GM08714 (cell line): ENCODE measurements around the gene ACOT9.
"Not testable (repeated sequence)": the region's sequence is repeated elsewhere in the genome, so short reads cannot be mapped to it uniquely, and the experiment has no call there.

Experiments
- H3K4me3 ChIP-seq: fragments of 200-500 bp; sonication (Bioruptor generic); 2 replicates; pipeline ENCODE4 v1.5.1; 2014; ENCODE audit warnings: mild to moderate bottlenecking, low read length, inconsistent platforms
- ZNF274 ChIP-seq: IDR thresholded peaks from 2 replicates; pipeline ENCODE4 v1.6.1; 2012; ENCODE audit warnings: mild to moderate bottlenecking, low read depth, low read length

Gene ACOT9

DNA sequence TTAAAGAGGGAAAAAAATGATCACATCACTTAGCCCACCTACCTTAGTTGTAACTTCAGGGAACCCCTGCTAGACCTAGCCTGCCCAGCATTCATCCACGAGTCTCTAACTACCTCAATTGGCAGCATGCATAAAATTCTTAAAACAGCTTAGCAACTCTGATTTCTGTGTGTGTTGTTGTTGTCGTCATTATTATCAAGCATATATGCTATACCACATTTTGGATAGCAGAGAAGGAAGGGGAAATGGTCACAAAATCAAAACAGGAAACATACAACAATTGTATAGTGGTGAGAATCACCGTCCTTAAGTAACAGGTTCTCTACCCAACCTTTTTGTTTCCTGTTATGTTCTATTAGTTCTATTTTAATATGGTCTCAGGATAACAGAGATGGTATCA is 2.7 kb upstream of the ACOT9 start:
- no peak for TF ChIP-seq ZNF274

DNA sequence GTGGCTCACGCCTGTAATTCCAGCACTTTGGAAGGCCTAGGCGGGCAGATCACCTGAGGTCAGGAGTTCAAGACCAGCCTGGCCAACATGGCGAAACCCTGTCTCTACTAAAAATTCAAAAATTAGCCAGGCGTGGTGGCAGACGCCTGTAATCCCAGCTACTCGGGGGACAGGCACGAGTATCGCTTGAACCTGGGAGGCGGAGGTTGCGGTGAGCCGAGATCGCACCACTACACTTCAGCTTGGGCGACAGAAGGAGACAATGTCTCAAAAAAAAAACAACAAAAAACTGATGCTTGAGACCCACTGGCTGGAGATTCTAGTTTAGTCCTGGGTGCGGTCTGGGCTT is 521 bp upstream of the ACOT9 start:
- H3K4me3 ChIP-seq: peak overlapping the region; percentile 81; the same call in 1 of the 2 replicates

More for the DNA sequence above, 2.7 kb upstream of the ACOT9 start:
- no peak overlapping the region for H3K4me3 ChIP-seq

DNA sequence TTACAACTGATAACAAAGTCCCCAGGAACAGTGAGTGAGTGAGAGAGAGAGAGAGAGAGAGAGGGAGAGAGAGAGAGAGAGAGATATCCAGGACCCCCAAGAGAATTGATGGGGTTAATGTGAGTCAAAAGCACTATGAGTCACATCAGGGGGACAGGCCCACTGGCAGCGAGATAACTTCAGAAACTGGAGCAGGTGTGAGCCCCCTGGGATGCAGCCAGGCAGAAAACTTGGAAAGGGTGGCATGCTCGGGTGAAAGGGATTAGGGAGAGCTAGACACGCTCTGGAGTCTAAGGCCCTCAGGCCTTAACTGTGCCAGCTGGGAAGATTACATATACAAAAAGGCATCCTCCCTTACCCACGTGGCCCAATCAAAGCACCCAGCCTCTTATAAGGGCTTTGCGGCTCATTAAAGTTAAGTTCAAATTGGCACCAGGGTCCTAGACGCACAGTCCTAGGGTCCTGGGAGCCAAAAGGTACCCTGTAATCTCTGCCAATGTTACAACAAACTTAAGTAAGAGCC is 841 bp downstream of the ACOT9 start:
- TF ChIP-seq ZNF274: no peak
- peak overlapping the region; percentile 81 for H3K4me3 ChIP-seq

DNA sequence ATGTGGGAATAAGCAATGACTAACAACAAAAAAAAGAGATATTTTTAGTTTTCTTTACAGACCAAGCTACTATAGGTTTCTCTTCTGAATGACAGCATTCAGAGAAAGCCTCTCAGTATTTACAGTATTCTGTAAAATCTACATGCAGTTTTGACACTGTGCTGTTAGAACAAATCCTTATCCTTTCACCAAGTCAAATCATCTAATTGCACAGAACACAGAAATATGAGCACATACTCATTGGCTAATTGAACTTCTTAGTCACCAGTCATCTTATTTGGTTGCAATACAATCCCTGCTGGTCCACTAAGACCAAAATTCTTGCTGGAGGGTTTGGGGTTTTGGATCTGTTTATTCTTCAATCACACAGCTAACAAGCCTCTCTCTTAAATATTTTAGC is 5.7 kb downstream of the ACOT9 start:
- no peak for TF ChIP-seq ZNF274
- H3K4me3 ChIP-seq: no peak overlapping the region

DNA sequence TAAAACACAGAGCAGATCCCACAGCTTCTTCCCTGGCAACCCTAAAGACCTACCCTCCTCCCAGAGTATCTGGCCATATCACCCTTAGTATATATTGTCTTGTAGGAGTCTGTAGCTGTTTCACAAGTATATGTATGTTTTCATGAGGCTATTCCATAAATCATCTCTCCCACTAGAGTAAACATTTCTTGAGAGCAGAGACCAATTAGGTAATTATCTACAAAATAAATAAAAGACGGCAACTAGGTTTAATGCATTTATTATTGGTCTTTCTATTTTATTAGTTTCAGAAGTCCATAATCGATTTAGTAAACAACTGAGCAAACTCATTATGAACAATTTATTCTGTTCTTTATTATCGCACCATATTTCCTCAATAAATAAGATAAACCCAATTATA is 7.0 kb downstream of the ACOT9 start:
- no peak overlapping the region for H3K4me3 ChIP-seq
- no peak for TF ChIP-seq ZNF274

DNA sequence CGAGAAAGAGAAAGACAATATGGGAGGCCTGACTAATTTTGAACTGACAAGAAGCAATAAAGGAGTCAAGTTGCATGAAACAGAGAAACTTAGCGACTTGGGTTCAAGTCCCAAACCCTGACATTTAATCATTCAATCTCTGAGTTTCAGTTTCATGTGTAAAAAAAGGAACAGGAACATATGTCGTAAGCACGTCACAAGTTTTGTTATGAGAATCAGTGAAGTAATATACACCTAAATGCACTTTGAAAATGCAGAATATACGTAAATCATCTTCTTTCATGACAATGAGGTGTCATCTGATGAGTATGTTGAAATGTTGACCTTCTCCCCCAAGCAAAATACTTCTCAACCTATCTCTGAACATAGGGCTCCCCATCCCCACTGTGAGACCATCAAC is 10.4 kb downstream of the ACOT9 start:
- H3K4me3 ChIP-seq: no peak overlapping the region
- TF ChIP-seq ZNF274: no peak

GRCh38 chrX:23731951-23732350 is 11.1 kb downstream of the ACOT9 start:
- no peak for TF ChIP-seq ZNF274
- H3K4me3 ChIP-seq: no peak overlapping the region

DNA sequence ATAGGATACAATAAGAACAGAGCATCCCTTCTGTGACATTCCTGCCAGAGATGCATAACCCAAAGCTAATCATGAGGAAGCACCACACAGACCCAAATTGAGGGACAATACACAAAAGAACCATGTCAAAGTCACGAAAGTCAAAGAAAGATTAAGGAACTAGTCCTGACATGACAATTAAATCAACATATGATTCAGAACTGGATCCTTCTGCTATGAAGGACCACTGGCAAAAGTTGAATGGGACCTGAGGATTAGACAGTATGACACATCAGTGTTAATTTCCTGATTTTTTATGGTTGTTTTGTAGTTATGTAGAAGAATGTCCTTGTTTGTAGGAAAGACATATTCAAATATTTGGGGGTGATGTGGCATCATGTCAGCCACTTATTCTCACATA is 13.9 kb downstream of the ACOT9 start:
- TF ChIP-seq ZNF274: no peak
- H3K4me3 ChIP-seq: no peak overlapping the region

DNA sequence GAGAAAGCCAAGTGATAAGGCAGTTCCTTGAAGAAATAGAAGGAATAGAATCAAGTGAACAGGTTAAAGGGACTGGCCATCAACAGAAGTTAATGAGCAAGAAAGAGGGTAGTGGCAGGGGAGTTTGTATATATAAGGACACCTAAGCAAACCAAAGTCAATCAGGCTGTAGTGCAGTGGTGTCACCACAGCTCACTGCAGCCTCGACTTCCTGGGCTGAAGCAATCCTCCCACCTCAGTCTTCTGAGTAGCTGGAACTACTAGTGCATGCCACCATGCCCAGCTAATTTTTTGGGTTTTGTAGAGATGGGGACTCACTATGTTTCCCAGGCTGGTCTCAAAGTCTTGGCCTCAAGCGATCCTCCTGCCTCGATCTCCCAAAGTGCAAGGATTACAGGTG is 15.9 kb downstream of the ACOT9 start:
- no peak for TF ChIP-seq ZNF274
- no peak overlapping the region for H3K4me3 ChIP-seq

- H3K4me3 ChIP-seq: no peak overlapping the region
- no peak for TF ChIP-seq ZNF274
Measured at GRCh38 chrX:23726191-23726590, 16.9 kb downstream of the ACOT9 start.

- H3K4me3 ChIP-seq: no peak overlapping the region
- no peak for TF ChIP-seq ZNF274
Measured at GRCh38 chrX:23720117-23720677, 22.9 kb downstream of the ACOT9 start.

DNA sequence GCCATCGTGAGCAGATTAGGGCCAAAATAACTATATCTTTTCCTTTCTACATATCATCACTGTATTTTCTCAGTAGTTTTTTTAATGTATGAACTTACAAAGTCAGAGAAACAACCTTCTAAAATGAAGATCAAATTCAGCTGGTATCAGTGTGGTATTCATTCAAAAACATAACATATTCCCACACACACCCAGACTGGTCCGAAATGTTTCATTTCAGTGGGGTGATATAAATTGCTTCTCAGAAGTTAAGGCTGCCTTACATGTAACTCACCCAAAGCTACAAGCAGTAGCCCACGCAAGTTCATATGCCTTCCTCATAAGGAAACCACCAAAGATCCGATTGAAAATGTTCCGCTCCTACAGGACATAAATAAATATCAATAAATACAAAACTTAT is 37.8 kb downstream of the ACOT9 start:
- no peak for TF ChIP-seq ZNF274
- no peak overlapping the region for H3K4me3 ChIP-seq

- no peak overlapping the region for H3K4me3 ChIP-seq
- TF ChIP-seq ZNF274: no peak
Measured at GRCh38 chrX:23704673-23705206, 38.3 kb downstream of the ACOT9 start.

DNA sequence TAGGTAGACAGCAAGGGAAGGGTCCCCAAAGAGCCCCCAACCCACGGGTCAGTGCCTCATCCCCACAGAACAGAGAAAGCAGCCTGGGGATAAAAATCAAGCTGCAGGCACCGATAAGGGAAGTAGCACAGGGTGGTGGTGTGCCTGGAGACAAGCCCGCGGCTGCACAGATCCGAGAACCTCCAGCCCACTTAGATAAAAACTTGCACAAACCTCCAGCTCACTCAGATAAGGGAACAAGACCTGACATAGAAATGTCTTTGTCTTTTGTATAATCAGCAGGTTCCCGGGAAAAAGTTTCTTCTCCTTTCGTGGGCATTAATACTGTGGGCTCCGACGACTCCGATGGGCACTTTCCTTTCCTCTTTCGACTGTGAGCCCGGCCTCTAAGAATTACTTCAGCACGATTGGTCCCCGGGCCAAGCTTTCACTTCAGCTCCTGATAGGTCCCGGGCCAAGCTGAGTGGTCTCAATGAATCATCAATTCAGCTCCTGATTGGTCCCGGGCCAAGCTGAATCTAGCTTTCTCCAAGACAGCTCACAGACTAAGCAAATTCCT is 43.4 kb downstream of the ACOT9 start:
- TF ChIP-seq ZNF274: no peak
- peak overlapping the region; percentile 60; the same call in 1 of the 2 replicates for H3K4me3 ChIP-seq

DNA sequence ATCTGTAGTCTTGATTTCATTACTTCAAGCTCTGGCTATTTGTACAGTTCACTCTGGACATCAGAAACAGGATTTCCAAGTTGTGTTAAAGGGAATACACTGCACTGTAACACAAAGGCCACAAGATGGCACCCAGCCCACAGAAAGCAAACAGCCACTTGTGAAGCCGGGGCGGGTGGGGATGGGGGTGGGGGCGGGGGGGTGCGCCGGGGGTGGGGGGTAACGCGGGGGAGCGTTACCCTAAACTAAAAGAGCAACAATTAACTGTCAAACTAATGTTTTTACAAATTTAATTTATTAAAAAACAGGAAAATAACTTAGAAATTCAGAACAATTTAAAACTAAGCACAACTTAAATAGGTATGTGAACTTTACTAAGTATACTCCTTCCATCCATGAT is 48.5 kb downstream of the ACOT9 start:
- TF ChIP-seq ZNF274: no peak
- H3K4me3 ChIP-seq: no peak overlapping the region

DNA sequence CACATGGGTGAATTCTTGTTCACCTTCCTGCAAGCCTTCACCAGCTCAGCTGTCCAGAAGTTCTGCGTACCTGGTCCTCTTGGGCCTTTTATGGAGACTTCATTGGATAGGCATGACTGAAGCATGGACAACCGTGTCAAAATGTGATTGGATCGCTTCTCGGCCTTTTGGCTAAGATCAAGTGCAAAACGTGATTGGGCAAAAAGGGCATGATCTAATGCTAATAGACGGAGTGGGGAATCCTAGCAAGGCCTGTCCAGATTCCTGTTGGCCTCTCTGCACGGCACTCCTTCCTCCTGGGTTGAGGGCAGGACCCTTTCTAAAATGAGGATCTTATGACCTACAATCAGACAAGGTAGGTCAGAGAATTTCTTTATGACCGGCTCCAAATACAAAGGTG is 50.9 kb downstream of the ACOT9 start:
- no peak overlapping the region for H3K4me3 ChIP-seq
- no peak for TF ChIP-seq ZNF274

- not testable (repeated sequence) for H3K4me3 ChIP-seq
Measured at GRCh38 chrX:23676486-23676885, 66.6 kb downstream of the ACOT9 start.
